Peyer's patch (tissue), 4 donors: ENCODE results near the gene ANKRD44.

Experiments used
- POLR2A ChIP-seq, 2 donors: fragments of 450-650 bp; IDR thresholded peaks; one replicate each; pipeline ENCODE4 v1.5.1; 2017; ENCODE audit warnings: antibody characterized with exemption in 2 of 2, mild to moderate bottlenecking in 2 of 2, moderate library complexity in 2 of 2
- TF ChIP-seq, protein P1 (sequence below), 6 experiments: fragments of 450-650 bp in 4 of 6; fragments of 200-600 bp in 2 of 6; sonication (generic) in 1 of 6; IDR thresholded peaks; one replicate each; pipeline ENCODE4 v1.5.1; 2017 to 2019; ENCODE audit warnings: antibody characterized with exemption in 6 of 6, mild to moderate bottlenecking in 3 of 6, moderate library complexity in 1 of 6

DNA sequence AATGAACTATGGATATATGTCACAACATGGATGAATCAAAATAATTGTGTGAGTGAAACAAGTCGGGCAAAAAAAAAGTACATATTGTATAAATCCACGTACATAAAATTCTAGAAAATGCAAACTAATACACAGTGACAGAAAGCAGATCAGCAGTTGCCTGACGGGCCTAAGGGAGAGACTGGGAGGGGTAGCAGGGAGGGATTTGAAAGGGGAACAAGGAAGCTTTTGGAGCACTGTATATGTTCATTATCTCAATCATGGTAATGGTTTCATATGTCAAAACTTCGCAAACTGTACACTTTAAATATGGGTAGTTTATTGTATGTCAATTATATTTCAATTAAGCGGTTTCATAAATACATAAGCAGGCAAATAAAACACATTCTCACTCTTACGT is 153.8 kb downstream of the ANKRD44 start:
- TF ChIP-seq, protein P1, sequence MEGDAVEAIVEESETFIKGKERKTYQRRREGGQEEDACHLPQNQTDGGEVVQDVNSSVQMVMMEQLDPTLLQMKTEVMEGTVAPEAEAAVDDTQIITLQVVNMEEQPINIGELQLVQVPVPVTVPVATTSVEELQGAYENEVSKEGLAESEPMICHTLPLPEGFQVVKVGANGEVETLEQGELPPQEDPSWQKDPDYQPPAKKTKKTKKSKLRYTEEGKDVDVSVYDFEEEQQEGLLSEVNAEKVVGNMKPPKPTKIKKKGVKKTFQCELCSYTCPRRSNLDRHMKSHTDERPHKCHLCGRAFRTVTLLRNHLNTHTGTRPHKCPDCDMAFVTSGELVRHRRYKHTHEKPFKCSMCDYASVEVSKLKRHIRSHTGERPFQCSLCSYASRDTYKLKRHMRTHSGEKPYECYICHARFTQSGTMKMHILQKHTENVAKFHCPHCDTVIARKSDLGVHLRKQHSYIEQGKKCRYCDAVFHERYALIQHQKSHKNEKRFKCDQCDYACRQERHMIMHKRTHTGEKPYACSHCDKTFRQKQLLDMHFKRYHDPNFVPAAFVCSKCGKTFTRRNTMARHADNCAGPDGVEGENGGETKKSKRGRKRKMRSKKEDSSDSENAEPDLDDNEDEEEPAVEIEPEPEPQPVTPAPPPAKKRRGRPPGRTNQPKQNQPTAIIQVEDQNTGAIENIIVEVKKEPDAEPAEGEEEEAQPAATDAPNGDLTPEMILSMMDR (IDR thresholded peaks at IDR 0.05), result no peak
- TF ChIP-seq POLR2A (IDR thresholded peaks at IDR 0.05), result no peak
